ENCODE results near the gene CMTM3. TPM values are rescaled to one million over a fixed set of nuclear protein-coding genes. Genes with fewer than 3 reads are reported as not detected.
A peak's percentile ranks its signal among the peaks of the same experiment; 100 is the strongest.
"Not testable (repeated sequence)": the region's sequence is repeated elsewhere in the genome, so short reads cannot be mapped to it uniquely, and the experiment has no call there.

Gene CMTM3
- total and polyA plus RNA-seq, 3 donors from 2014 or later: 137 to 182 (median 149) TPM

DNA sequence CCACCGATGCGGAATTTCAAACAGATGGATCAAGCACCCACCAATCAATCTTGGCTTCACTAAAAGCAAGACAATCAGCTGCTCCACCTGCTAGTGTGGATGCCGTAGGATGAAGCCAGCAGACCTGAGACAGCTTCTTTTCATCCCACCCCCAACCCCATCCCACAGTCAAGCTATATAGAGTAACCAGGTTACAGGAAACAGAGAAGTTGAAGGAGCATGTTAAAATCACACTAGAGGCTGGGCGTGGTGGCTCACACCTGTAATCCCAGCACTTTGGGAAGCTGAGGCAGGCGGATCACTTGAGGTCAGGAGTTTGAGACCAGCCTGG is 54.3 kb downstream of the CMTM3 start:
- Histone ChIP-seq H3K36me3 (ENCODE audit: low read depth, missing control alignments) (no peaks in the 10 kb centered on the region), H3K4me3 (no peak overlapping the region), H3K27me3 (no peaks in the 10 kb centered on the region), H3K27ac (no peak overlapping the region), H3K4me1 (peaks cover 30% of the 10 kb centered on the region), H3K9me3 (no peaks in the 10 kb centered on the region)
- no peak for TF ChIP-seq POLR2A (IDR thresholded peaks at IDR 0.05)
- TF ChIP-seq, protein P1, sequence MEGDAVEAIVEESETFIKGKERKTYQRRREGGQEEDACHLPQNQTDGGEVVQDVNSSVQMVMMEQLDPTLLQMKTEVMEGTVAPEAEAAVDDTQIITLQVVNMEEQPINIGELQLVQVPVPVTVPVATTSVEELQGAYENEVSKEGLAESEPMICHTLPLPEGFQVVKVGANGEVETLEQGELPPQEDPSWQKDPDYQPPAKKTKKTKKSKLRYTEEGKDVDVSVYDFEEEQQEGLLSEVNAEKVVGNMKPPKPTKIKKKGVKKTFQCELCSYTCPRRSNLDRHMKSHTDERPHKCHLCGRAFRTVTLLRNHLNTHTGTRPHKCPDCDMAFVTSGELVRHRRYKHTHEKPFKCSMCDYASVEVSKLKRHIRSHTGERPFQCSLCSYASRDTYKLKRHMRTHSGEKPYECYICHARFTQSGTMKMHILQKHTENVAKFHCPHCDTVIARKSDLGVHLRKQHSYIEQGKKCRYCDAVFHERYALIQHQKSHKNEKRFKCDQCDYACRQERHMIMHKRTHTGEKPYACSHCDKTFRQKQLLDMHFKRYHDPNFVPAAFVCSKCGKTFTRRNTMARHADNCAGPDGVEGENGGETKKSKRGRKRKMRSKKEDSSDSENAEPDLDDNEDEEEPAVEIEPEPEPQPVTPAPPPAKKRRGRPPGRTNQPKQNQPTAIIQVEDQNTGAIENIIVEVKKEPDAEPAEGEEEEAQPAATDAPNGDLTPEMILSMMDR (IDR thresholded peaks at IDR 0.05): no peak
- intact Hi-C loops (cut with DNase I; ENCODE audit: low total_unique reads): no loop called here
- 96% methylated on average over 5 of the region's 5 CpGs for WGBS, 2 donors
- DNase-seq: no peak

DNA sequence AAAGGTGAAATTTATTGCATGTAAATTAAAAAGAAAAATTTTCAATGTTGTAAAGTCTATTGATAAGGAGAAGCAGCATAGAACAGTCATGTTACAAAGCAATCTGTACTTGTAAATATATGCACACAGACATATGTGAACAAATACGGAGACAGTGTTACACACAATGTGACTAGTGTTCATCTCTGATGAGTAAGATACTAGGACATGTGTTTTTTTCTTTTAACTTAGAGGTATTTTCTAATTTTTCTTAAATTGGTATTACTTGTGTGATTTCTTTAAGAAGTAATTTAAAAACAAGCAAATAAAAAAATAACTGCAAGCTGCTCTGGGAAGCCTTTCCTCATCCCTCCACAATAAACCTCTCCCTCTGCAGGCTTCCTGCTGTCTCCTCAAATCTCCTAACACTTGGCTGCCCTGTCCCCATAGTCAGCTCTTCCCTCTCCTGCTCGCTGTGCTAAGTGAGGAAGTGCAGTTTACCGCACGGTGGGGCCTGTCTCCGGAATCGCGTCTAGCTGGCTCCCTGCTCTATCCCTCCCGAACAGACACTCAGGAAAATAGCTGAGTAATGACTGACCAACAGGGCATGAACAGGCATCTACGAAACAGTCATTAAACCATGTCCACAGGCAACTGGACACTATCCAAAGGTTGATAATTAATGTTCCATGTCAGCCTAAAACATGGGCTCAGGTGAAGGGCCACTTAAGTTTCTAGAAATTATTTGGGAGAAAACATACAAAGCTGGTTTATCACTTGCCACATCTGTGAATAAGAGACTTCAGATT is 56.1 kb downstream of the CMTM3 start:
- Histone ChIP-seq H3K4me3 (no peak overlapping the region), H3K9me3 (no peaks in the 10 kb centered on the region), H3K4me1 (peaks cover 30% of the 10 kb centered on the region), H3K27ac (peak overlapping the region; percentile 39 to 66), H3K27me3 (no peaks in the 10 kb centered on the region), H3K36me3 (ENCODE audit: low read depth, missing control alignments) (no peaks in the 10 kb centered on the region)
- DNase-seq: peak; percentile 82
- 28 to 29% methylated on average over 9 of the region's 9 CpGs for WGBS, 2 donors
- TF ChIP-seq, protein P1 (IDR thresholded peaks at IDR 0.05): no peak
- no peak for TF ChIP-seq POLR2A (IDR thresholded peaks at IDR 0.05)
- intact Hi-C loops (cut with DNase I; ENCODE audit: low total_unique reads): no loop called here

DNA sequence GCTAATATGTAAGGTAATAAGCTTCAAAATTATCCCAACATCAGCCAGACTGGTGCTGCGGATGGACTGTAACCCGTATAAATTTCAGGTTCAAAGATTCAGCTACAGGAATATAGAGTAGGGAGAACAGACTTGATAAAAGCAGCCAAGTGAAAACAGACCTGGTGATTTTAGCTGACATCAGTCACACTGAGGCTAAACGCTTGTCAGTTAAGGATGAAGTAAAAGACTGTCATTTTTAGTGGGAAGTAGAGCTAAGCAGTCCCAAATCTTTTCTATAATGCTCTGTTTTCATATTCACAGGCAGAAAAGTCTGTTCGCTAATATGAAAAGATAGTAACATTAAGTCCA is 56.7 kb downstream of the CMTM3 start:
- intact Hi-C loops (cut with DNase I; ENCODE audit: low total_unique reads): no loop called here
- Histone ChIP-seq H3K4me1 (peaks cover 30% of the 10 kb centered on the region), H3K4me3 (no peak overlapping the region), H3K27me3 (no peaks in the 10 kb centered on the region), H3K36me3 (ENCODE audit: low read depth, missing control alignments) (no peaks in the 10 kb centered on the region), H3K27ac (peak overlapping the region; percentile 39 to 66), H3K9me3 (no peaks in the 10 kb centered on the region)
- TF ChIP-seq, protein P1 (IDR thresholded peaks at IDR 0.05): no peak
- TF ChIP-seq POLR2A (IDR thresholded peaks at IDR 0.05): no peak
- 72 to 83% methylated on average over 4 of the region's 4 CpGs for WGBS, 2 donors
- DNase-seq: no peak

DNA sequence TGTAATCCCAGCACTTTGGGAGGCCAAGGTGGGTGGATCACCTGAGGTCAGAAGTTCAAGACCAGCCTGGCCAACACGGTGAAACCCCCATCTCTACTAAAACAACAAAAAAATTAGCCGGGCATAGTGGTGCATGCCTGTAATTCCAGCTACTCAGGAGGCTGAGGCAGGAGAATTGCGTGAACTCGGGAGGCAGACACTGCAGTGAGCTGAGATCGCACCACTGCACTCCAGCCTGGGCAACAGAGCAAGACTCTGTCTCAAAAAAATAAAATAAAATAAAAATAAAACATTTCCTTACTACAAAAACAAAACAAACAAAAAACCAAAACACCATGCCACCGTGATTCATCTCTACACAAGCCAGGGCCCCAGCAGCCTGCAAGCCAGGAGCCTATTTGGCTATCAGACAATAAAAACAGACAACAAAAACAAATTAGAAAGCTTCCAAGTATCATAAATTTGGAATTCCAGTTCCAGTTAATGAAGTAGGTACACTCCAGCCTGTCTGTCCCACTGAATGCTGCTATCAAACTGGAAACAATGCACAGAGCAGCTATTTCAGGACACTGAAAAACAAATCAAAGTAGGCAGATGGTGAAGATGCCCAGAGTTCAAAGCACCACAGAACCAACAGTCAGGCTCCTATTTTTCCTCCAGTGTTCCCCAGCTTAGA is 57.3 kb downstream of the CMTM3 start:
- H3K9me3 ChIP-seq; DNase-seq; intact Hi-C loops (cut with DNase I; ENCODE audit: low total_unique reads); H3K36me3 ChIP-seq (ENCODE audit: low read depth, missing control alignments); H3K27me3 ChIP-seq; H3K4me3 ChIP-seq: not testable (repeated sequence)
- peaks cover 30% of the 10 kb centered on the region for H3K4me1 ChIP-seq
- 68 to 73% methylated on average over 6 of the region's 6 CpGs for WGBS, 2 donors
- peak overlapping the region; percentile 39 to 66 for H3K27ac ChIP-seq

DNA sequence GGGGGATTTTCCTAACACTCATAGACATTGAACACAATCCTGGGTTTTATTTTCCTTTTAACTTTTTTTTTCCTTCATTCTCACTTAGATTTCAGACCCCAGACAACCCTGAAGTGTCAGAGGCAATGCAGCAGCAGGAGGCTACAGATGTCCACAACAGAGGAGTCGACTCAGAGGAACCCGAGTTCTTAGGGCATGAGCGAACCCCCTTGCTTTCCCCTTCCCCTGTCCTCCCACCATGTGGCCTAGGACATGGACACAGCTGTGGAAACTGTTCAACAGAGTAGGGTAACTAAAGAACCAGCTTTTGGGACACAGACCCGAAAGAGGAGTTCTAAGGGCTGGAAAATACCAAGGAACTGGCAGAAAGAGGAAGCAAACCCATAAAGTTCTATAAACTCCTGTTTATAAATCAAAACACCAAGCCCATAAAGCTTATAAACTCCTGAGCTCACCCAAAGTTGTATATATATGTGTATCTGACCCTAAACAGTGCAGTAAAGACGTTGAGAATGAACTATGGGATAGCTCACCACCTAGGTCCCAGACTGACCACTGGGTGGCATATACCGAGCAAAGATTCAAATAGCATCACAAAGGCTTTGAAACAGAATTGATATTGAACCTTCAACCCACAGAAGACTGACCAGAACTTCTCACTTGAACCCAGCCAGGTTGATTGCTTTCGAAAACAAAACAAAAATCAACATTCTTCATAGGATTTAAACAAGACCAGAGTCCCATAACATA is 58.1 kb downstream of the CMTM3 start:
- 70 to 78% methylated on average over 7 of the region's 7 CpGs for WGBS, 2 donors
- peaks cover 30% of the 10 kb centered on the region for H3K4me1 ChIP-seq
- no peaks in the 10 kb centered on the region for H3K36me3 ChIP-seq (ENCODE audit: low read depth, missing control alignments)
- H3K4me3 ChIP-seq: no peak overlapping the region
- H3K9me3 ChIP-seq: no peaks in the 10 kb centered on the region
- TF ChIP-seq, protein P1 (IDR thresholded peaks at IDR 0.05): peak; percentile 13 to 35 (median 33)
- no peak for TF ChIP-seq POLR2A (IDR thresholded peaks at IDR 0.05)
- intact Hi-C loops (cut with DNase I; ENCODE audit: low total_unique reads): no loop called here
- peak; percentile 54 for DNase-seq
- H3K27ac ChIP-seq: peak overlapping the region; percentile 29 to 39
- no peaks in the 10 kb centered on the region for H3K27me3 ChIP-seq

Data from testis (tissue), 3 donors.